Upper lobe of right lung (tissue), 1 donor: ENCODE data around the gene GCDH. TPM values are rescaled to one million over a fixed set of nuclear protein-coding genes. Genes with fewer than 3 reads are reported as not detected.

Experiments used
- ATAC-seq: fragments of 200-7000 bp; cut with Tn5 transposase; one replicate; pipeline ENCODE4 v1.9.1; 2020; ENCODE audit warnings: mild to moderate bottlenecking, moderate library complexity
- DNase-seq: peaks from one replicate; pipeline ENCODE4 v3.0.0-alpha.2; 2020
- H3K27ac ChIP-seq: fragments of 200-600 bp; one replicate; pipeline ENCODE4 v1.8.0; 2022
- H3K27me3 ChIP-seq: fragments of 200-600 bp; one replicate; pipeline ENCODE4 v1.8.0; 2022; ENCODE audit warnings: mild to moderate bottlenecking
- H3K36me3 ChIP-seq: fragments of 200-600 bp; one replicate; pipeline ENCODE4 v1.8.0; 2022
- H3K4me1 ChIP-seq: fragments of 200-600 bp; one replicate; pipeline ENCODE4 v1.8.0; 2022
- H3K4me3 ChIP-seq: fragments of 200-600 bp; one replicate; pipeline ENCODE4 v1.8.0; 2022; ENCODE audit warnings: mild to moderate bottlenecking
- H3K9me3 ChIP-seq: fragments of 200-600 bp; one replicate; pipeline ENCODE4 v1.8.0; 2022
- intact Hi-C: fragments of 100-400 bp; cut with DNase I; formaldehyde crosslinking; loops from one replicate; pipeline ENCODE4 v1.11.0; 2022
- microRNA-seq: library from miRNA; unstranded; fragments of <30 nt; microRNA quantifications from one replicate; pipeline ENCODE4 v1.2.0, GENCODE V29; 2020; ENCODE audit warnings: borderline microRNAs expressed
- total RNA-seq: library from RNA; stranded (reverse); fragmentation: NEBNext Ultra II Directional; extraction: Animal tissue kit (Norgen Biotek cat#: 25700); gene quantifications from one replicate; pipeline ENCODE4 v1.2.1, GENCODE V29; 2021
- TF ChIP-seq, protein P1 (sequence below): fragments of 200-600 bp; IDR thresholded peaks from one replicate; pipeline ENCODE4 v1.8.0; 2022; ENCODE audit warnings: antibody characterized with exemption
- donor health status: DM: no; HTN: yes; CAD: no; lungs with severe emphysema.

Gene GCDH
- total RNA-seq, 1 donor from 2014 or later = 21.0 TPM

DNA sequence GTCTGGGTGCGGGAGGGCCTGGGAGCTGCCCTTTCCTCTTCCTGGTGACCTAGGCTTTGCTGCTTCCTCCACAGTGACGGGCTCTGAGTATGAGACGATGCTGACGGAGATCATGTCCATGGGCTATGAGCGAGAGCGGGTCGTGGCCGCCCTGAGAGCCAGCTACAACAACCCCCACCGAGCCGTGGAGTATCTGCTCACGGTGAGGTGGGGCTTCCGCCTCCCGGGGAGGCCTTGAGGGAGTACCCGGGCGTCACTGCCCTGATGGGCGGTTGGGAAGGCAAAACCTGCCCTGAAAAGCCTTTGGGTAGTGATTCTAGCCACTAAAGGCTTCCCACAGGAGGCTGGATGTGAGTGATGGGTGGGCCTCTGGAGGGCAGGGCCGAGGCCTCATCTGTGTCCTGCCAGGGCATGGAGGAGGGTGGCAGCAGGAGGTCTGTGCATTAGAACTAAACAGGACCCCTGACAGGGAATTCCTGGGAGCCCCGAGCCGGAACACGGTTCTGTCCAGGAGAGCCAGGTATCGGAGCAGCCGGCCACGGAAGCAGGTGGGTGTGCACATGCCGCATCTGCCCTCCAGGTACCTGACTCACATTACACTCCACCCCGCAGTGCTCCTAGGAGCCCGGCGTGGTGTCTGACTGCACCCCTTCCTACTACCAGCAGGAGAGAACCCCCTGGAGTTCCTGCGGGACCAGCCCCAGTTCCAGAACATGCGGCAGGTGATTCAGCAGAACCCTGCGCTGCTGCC lies 57.8 kb downstream of the GCDH start:
- H3K36me3 ChIP-seq = peaks cover 76% of the 10 kb centered on the region
- no peak overlapping the region for H3K27ac ChIP-seq
- H3K9me3 ChIP-seq = no peaks in the 10 kb centered on the region
- intact Hi-C loops = no loop called here
- TF ChIP-seq, protein P1, sequence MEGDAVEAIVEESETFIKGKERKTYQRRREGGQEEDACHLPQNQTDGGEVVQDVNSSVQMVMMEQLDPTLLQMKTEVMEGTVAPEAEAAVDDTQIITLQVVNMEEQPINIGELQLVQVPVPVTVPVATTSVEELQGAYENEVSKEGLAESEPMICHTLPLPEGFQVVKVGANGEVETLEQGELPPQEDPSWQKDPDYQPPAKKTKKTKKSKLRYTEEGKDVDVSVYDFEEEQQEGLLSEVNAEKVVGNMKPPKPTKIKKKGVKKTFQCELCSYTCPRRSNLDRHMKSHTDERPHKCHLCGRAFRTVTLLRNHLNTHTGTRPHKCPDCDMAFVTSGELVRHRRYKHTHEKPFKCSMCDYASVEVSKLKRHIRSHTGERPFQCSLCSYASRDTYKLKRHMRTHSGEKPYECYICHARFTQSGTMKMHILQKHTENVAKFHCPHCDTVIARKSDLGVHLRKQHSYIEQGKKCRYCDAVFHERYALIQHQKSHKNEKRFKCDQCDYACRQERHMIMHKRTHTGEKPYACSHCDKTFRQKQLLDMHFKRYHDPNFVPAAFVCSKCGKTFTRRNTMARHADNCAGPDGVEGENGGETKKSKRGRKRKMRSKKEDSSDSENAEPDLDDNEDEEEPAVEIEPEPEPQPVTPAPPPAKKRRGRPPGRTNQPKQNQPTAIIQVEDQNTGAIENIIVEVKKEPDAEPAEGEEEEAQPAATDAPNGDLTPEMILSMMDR = no peak
- H3K4me1 ChIP-seq = peaks cover 28% of the 10 kb centered on the region
- no peak for ATAC-seq
- no peaks in the 10 kb centered on the region for H3K27me3 ChIP-seq
- no peak overlapping the region for H3K4me3 ChIP-seq
- DNase-seq = no peak

Small RNA genes within 50 kb of the gene (microRNA-seq; reads per million reads assigned to microRNA genes)
- gene MIR5695 (not detected), gene MIR6515 (0.99 reads per million), gene MIR6794 (not detected)

Other genes with a start within 250 kb of the GCDH start
- gene MAN2B1, start 224.4 kb upstream of the GCDH start, total RNA-seq = 174 TPM
- gene WDR83, start 224.4 kb upstream of the GCDH start, total RNA-seq = 10.9 TPM
- 70.5 TPM for gene DHPS, start 209.3 kb upstream of the GCDH start, total RNA-seq
- not detected for gene GNG14, start 203.2 kb upstream of the GCDH start, total RNA-seq
- gene FBXW9, start 194.5 kb upstream of the GCDH start, total RNA-seq = 4.3 TPM
- gene TNPO2, start 167.2 kb upstream of the GCDH start, total RNA-seq = 49.0 TPM
- 144 TPM for gene TRIR, start 156.5 kb upstream of the GCDH start, total RNA-seq
- gene GET3, start 153.7 kb upstream of the GCDH start, total RNA-seq = 55.2 TPM
- gene BEST2, start 139.4 kb upstream of the GCDH start, total RNA-seq = not detected
- gene HOOK2, start 115.6 kb upstream of the GCDH start, total RNA-seq = 65.3 TPM
- 174 TPM for gene JUNB, start 99.7 kb upstream of the GCDH start, total RNA-seq
- gene PRDX2, start 89.4 kb upstream of the GCDH start, total RNA-seq = 123 TPM
- 2.8 TPM for gene THSD8, start 89.1 kb upstream of the GCDH start, total RNA-seq
- gene RNASEH2A, start 84.6 kb upstream of the GCDH start, total RNA-seq = 7.4 TPM
- not detected for gene RTBDN, start 56.6 kb upstream of the GCDH start, total RNA-seq
- not detected for gene MAST1, start 52.6 kb upstream of the GCDH start, total RNA-seq
- gene DNASE2, start 9.7 kb upstream of the GCDH start, total RNA-seq = 61.0 TPM
- gene KLF1, start 4.0 kb upstream of the GCDH start, total RNA-seq = not detected
- gene SYCE2, start 28.1 kb downstream of the GCDH start, total RNA-seq = not detected
- gene FARSA, start 42.6 kb downstream of the GCDH start, total RNA-seq = 39.5 TPM
- 991 TPM for gene CALR, start 47.4 kb downstream of the GCDH start, total RNA-seq
- gene RAD23A, start 54.7 kb downstream of the GCDH start, total RNA-seq = 109 TPM
- gene GADD45GIP1, start 66.1 kb downstream of the GCDH start, total RNA-seq = 16.4 TPM
- not detected for gene DAND5, start 78.4 kb downstream of the GCDH start, total RNA-seq
- 168 TPM for gene NFIX, start 104.3 kb downstream of the GCDH start, total RNA-seq
- 21.8 TPM for gene LYL1, start 211.7 kb downstream of the GCDH start, total RNA-seq
- 33.7 TPM for gene TRMT1, start 225.6 kb downstream of the GCDH start, total RNA-seq
- 39.8 TPM for gene NACC1, start 227.1 kb downstream of the GCDH start, total RNA-seq